Measurements from ENCODE around the gene MSH2.

MSH2 gene

DNA sequence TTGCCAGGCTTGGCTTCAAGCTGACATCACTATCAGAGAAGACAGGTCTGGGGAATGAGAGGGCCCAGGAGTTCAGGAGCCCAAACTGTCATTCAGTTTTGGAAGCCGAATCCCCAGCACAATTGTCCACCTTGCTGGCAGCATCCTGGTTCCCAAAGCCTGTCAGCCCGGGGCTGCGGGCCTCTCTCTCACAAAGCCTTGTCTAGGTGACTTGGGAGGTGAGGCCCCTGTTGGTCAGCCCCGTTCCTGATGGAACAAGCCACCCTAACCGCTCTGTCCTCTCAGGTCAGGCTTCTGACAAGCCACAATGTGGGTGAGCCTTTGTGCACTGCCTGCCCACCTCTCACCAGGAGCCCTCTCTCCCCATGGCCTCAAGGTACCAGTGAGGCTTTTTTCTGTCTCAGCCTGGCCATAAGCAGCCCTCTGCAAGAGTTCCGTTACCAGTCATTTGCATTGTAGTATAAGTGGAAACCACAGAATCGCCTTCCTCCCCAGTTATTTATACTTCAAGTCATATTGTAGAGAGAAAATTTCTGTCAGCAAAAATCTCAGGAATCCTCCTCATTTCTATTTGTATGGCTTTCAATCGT is 100.6 kb downstream of the MSH2 start:
- Histone ChIP-seq H3F3A (ENCODE audit: insufficient read depth, low read length) (no peaks in the 10 kb centered on the region), H3K79me2 (ENCODE audit: low read length) (no peaks in the 10 kb centered on the region), H3K4me2 (ENCODE audit: low read depth, low read length) (no peak overlapping the region), H3K9ac (ENCODE audit: low read length) (no peak overlapping the region), H4K20me1 (ENCODE audit: insufficient read depth, low read length) (no peaks in the 10 kb centered on the region), H3K4me1 (ENCODE audit: low read length) (0 out of 2 replicates have a peak, but pooled peaks cover 3% of the 10 kb centered on the region), H3K27me3 (replicated peaks; ENCODE audit: insufficient read depth, low read length) (no peaks in the 10 kb centered on the region), H3K36me3 (replicated peaks; ENCODE audit: insufficient read depth, low read length) (no peaks in the 10 kb centered on the region), H3K9me3 (replicated peaks; ENCODE audit: insufficient read depth, low read length) (no peaks in the 10 kb centered on the region), H3K27ac (ENCODE audit: low read length) (no peak overlapping the region), H3K4me3 (ENCODE audit: low read length) (no peak overlapping the region), H2AFZ (ENCODE audit: low read length) (no peak overlapping the region), H3K9me2 (replicated peaks; ENCODE audit: insufficient read depth, low read length) (no peaks in the 10 kb centered on the region)
- no peak for TF ChIP-seq EZH2 (optimal IDR thresholded peaks at IDR 0.05; ENCODE audit: low read depth, low read length)
- no peak for TF ChIP-seq EZH2phosphoT487 (IDR thresholded peaks at IDR 0.05; ENCODE audit: low read length)
- TF ChIP-seq, protein P1, sequence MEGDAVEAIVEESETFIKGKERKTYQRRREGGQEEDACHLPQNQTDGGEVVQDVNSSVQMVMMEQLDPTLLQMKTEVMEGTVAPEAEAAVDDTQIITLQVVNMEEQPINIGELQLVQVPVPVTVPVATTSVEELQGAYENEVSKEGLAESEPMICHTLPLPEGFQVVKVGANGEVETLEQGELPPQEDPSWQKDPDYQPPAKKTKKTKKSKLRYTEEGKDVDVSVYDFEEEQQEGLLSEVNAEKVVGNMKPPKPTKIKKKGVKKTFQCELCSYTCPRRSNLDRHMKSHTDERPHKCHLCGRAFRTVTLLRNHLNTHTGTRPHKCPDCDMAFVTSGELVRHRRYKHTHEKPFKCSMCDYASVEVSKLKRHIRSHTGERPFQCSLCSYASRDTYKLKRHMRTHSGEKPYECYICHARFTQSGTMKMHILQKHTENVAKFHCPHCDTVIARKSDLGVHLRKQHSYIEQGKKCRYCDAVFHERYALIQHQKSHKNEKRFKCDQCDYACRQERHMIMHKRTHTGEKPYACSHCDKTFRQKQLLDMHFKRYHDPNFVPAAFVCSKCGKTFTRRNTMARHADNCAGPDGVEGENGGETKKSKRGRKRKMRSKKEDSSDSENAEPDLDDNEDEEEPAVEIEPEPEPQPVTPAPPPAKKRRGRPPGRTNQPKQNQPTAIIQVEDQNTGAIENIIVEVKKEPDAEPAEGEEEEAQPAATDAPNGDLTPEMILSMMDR (IDR thresholded peaks at IDR 0.05; ENCODE audit: low read length), result no peak
- no peak for DNase-seq

DNA sequence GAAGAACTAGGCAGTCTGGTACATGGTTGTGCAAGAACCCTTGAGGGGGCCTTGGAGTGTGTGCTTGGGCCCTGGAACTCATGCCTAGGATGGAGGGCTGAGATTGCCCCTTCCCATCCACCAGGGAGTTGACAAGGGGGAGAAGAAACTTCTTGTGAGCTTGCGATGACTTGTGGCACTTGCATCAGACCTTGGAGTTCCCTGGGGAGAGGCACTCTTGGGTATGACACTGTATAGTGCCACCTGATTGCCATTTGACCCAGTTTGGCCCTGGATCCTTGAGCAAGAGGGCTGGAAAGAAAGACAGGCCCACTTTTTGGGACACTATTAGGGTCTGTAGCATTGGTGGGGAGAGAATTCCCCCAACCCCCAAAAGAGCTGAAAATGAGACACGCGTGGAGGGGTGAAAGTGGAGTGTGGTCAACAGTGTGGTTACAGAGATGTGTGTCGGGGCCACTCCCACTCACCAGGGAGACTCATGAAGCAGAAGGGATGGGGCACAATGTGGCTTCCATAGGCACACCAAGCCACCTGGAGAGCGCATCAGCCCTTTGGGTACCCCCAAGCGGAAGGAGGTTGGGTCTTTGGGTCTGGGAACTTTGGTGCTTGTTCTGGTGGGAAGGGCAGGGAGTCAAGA is 101.3 kb downstream of the MSH2 start:
- Histone ChIP-seq H3K9ac (ENCODE audit: low read length) (no peak overlapping the region), H3K27ac (ENCODE audit: low read length) (no peak overlapping the region), H3K9me3 (replicated peaks; ENCODE audit: insufficient read depth, low read length) (no peaks in the 10 kb centered on the region), H3K9me2 (replicated peaks; ENCODE audit: insufficient read depth, low read length) (no peaks in the 10 kb centered on the region), H3K27me3 (replicated peaks; ENCODE audit: insufficient read depth, low read length) (no peaks in the 10 kb centered on the region), H2AFZ (ENCODE audit: low read length) (no peak overlapping the region), H3F3A (ENCODE audit: insufficient read depth, low read length) (no peaks in the 10 kb centered on the region), H3K4me2 (ENCODE audit: low read depth, low read length) (no peak overlapping the region), H4K20me1 (ENCODE audit: insufficient read depth, low read length) (no peaks in the 10 kb centered on the region), H3K4me1 (ENCODE audit: low read length) (peaks cover 10% of the 10 kb centered on the region; the same call in 1 of the 2 replicates), H3K79me2 (ENCODE audit: low read length) (no peaks in the 10 kb centered on the region), H3K4me3 (ENCODE audit: low read length) (no peak overlapping the region), H3K36me3 (replicated peaks; ENCODE audit: insufficient read depth, low read length) (no peaks in the 10 kb centered on the region)
- DNase-seq, result no peak
- TF ChIP-seq EZH2phosphoT487 (IDR thresholded peaks at IDR 0.05; ENCODE audit: low read length), result no peak
- TF ChIP-seq EZH2 (optimal IDR thresholded peaks at IDR 0.05; ENCODE audit: low read depth, low read length), result no peak
- TF ChIP-seq, protein P1 (IDR thresholded peaks at IDR 0.05; ENCODE audit: low read length), result no peak

DNA sequence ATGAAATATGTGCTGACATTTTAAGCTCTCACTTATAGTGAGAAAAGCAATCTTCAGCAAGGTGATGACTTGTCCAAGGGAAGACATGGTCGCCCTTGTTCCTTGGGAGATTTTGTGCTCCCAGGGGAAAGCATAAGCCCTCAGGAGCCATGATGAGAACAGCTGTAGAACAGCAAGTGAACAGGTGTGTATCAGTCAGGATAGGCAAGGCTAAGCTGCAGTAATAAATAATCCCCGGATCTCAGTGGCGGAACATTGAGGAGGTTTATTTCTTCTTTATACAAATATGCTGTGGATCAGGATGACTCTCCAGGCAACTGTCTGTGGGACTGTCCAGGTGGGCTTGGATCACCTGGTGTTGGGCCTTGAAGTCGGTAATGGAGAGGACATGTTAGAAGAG is 103.1 kb downstream of the MSH2 start:
- H3K36me3 ChIP-seq (replicated peaks; ENCODE audit: insufficient read depth, low read length), result no peaks in the 10 kb centered on the region
- no peak overlapping the region for H3K9ac ChIP-seq (ENCODE audit: low read length)
- H3K79me2 ChIP-seq (ENCODE audit: low read length), result no peaks in the 10 kb centered on the region
- peaks cover 17% of the 10 kb centered on the region; the same call in 1 of the 2 replicates for H3K4me1 ChIP-seq (ENCODE audit: low read length)
- H3K4me2 ChIP-seq (ENCODE audit: low read depth, low read length), result no peak overlapping the region
- H2AFZ ChIP-seq (ENCODE audit: low read length), result no peak overlapping the region
- TF ChIP-seq EZH2 (optimal IDR thresholded peaks at IDR 0.05; ENCODE audit: low read depth, low read length) (no peak), EZH2phosphoT487 (IDR thresholded peaks at IDR 0.05; ENCODE audit: low read length) (no peak)
- TF ChIP-seq, protein P1 (IDR thresholded peaks at IDR 0.05; ENCODE audit: low read length), result no peak
- H3K4me3 ChIP-seq (ENCODE audit: low read length), result no peak overlapping the region
- H3K9me2 ChIP-seq (replicated peaks; ENCODE audit: insufficient read depth, low read length), result no peaks in the 10 kb centered on the region
- H3F3A ChIP-seq (ENCODE audit: insufficient read depth, low read length), result no peaks in the 10 kb centered on the region
- H3K27me3 ChIP-seq (replicated peaks; ENCODE audit: insufficient read depth, low read length), result no peaks in the 10 kb centered on the region
- DNase-seq, result no peak
- no peak overlapping the region for H3K27ac ChIP-seq (ENCODE audit: low read length)
- no peaks in the 10 kb centered on the region for H3K9me3 ChIP-seq (replicated peaks; ENCODE audit: insufficient read depth, low read length)
- no peaks in the 10 kb centered on the region for H4K20me1 ChIP-seq (ENCODE audit: insufficient read depth, low read length)

All from MM.1S (cell line).